Measurements from ENCODE around the gene ZNF446. TPM values are rescaled to one million over a fixed set of nuclear protein-coding genes. Genes with fewer than 3 reads are reported as not detected.
"Not testable (repeated sequence)": the region's sequence is repeated elsewhere in the genome, so short reads cannot be mapped to it uniquely, and the experiment has no call there.

ZNF446 gene
- total and polyA plus RNA-seq, 9 donors: 1.9 to 24.9 (median 18.6) TPM

DNA sequence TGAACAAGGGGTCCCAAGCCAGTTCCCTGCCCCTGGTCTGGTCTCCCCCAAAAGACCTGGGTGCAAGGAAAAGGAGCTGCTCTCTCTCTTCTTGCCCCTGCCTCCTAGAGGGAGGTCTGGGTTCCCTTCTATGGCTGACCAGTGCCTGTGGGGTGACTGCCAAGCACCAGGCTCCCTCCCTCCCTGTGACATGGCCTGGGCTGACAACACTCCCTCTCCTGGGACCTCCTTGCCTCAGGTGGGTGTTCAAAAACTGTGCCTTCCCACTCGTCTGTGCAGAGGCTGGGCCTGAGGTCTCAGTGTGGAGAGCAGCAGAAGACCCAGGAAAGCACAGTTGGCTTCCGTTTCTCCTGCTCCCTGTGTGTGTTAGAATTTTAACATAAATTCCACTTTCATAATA lies 4.7 kb downstream of the ZNF446 start:
- 67 to 83% (median 77%) methylated on average over 2 of the region's 2 CpGs for WGBS, 3 donors
- H3K36me3 ChIP-seq: no peaks in the 10 kb centered on the region
- intact Hi-C loops (cut with DNase I): no loop called here

DNA sequence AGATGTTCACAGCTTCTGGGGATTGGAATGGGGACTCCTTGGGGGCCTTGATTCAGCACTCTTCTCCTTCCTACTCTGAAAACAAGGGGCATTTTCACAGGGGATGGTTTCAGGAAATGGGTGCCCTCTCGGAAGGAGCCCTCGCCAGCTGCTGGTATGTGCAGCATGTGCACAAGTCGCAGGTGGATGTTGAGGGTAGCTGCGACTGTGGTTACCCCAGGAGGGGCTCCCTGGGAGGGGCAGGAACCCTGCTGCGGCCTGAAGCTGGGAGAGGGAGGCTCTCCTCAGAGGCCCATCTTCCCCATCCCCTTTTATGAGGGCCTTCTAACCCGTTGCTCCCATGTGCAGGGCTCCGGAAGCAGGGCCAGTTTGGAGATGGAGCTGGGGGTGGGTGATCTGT lies 6.2 kb downstream of the ZNF446 start:
- 85 to 92% (median 89%) methylated on average over 7 of the region's 7 CpGs for WGBS, 3 donors
- H3K27ac ChIP-seq: no peak overlapping the region
- no peaks in the 10 kb centered on the region for H3K27me3 ChIP-seq
- H3K4me3 ChIP-seq: no peak overlapping the region
- intact Hi-C loops (cut with DNase I): no loop called here
- TF ChIP-seq POLR2A (IDR thresholded peaks at IDR 0.05) (no peak), EP300 (IDR thresholded peaks at IDR 0.05) (no peak)
- TF ChIP-seq, protein P1, sequence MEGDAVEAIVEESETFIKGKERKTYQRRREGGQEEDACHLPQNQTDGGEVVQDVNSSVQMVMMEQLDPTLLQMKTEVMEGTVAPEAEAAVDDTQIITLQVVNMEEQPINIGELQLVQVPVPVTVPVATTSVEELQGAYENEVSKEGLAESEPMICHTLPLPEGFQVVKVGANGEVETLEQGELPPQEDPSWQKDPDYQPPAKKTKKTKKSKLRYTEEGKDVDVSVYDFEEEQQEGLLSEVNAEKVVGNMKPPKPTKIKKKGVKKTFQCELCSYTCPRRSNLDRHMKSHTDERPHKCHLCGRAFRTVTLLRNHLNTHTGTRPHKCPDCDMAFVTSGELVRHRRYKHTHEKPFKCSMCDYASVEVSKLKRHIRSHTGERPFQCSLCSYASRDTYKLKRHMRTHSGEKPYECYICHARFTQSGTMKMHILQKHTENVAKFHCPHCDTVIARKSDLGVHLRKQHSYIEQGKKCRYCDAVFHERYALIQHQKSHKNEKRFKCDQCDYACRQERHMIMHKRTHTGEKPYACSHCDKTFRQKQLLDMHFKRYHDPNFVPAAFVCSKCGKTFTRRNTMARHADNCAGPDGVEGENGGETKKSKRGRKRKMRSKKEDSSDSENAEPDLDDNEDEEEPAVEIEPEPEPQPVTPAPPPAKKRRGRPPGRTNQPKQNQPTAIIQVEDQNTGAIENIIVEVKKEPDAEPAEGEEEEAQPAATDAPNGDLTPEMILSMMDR (IDR thresholded peaks at IDR 0.05): no peak
- DNase-seq: no peak
- H3K4me1 ChIP-seq (ENCODE audit: insufficient read depth): no peaks in the 10 kb centered on the region
- H3K9me3 ChIP-seq: no peaks in the 10 kb centered on the region
- no peaks in the 10 kb centered on the region for H3K36me3 ChIP-seq

More for the DNA sequence above, 4.7 kb downstream of the ZNF446 start:
- Histone ChIP-seq H3K9me3 (no peaks in the 10 kb centered on the region), H3K27ac (no peak overlapping the region), H3K4me1 (ENCODE audit: insufficient read depth) (peaks cover 3% of the 10 kb centered on the region), H3K27me3 (no peaks in the 10 kb centered on the region), H3K4me3 (no peak overlapping the region)
- no peak for DNase-seq
- TF ChIP-seq, protein P1 (IDR thresholded peaks at IDR 0.05): no peak
- TF ChIP-seq POLR2A (IDR thresholded peaks at IDR 0.05) (no peak), EP300 (IDR thresholded peaks at IDR 0.05) (no peak)

DNA sequence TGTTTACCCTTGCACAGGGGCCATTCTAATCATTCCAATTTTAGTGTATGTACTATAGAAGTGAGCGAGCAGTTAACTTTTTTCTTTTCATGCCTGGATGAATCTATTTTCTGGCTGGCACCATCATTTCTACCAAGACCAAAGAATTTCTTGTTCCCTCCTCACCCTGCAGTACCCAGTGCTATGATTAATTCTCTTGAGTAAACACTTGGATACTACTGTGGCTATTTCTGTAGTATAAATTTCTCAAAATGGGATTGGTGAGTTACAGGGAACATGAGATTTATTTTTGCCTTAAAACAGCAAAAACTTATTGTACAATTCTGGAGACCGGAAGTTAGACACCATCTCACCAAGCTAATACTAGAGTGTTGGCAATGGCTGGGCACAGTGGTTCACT lies 7.6 kb downstream of the ZNF446 start:
- TF ChIP-seq, protein P1 (IDR thresholded peaks at IDR 0.05): no peak
- TF ChIP-seq POLR2A (IDR thresholded peaks at IDR 0.05) (no peak), EP300 (IDR thresholded peaks at IDR 0.05) (no peak)
- Histone ChIP-seq H3K9me3 (no peaks in the 10 kb centered on the region), H3K27me3 (no peaks in the 10 kb centered on the region), H3K27ac (no peak overlapping the region), H3K36me3 (no peaks in the 10 kb centered on the region), H3K4me3 (no peak overlapping the region), H3K4me1 (ENCODE audit: insufficient read depth) (no peaks in the 10 kb centered on the region)
- intact Hi-C loops (cut with DNase I): no loop called here
- no peak for DNase-seq
- WGBS, 3 donors: 73 to 91% (median 86%) methylated on average over 2 of the region's 2 CpGs

DNA sequence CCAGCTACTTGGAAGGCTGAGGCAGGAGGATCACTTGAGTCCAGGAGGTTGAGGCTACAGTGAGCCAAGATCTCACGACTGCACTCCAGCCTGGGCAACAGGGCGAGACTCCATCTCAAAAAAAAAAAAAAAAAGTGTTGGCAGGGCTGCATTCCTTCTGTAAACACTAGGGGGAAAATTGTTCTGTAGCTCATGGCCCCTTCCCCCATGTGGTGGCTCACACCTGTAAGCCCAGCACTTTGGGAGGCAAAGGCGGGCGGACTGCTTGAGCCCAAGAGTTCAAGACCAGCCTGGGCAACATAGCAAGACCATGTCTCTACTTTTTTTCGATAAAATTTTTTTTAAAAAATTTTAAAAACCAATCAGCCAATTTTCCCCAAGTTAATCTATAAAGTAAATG lies 8.2 kb downstream of the ZNF446 start:
- DNase-seq; H3K27ac ChIP-seq; intact Hi-C loops (cut with DNase I); H3K36me3 ChIP-seq; H3K4me3 ChIP-seq; H3K9me3 ChIP-seq; H3K27me3 ChIP-seq; H3K4me1 ChIP-seq (ENCODE audit: insufficient read depth): not testable (repeated sequence)
- 94 to 96% (median 95%) methylated on average over 5 of the region's 5 CpGs for WGBS, 3 donors

DNA sequence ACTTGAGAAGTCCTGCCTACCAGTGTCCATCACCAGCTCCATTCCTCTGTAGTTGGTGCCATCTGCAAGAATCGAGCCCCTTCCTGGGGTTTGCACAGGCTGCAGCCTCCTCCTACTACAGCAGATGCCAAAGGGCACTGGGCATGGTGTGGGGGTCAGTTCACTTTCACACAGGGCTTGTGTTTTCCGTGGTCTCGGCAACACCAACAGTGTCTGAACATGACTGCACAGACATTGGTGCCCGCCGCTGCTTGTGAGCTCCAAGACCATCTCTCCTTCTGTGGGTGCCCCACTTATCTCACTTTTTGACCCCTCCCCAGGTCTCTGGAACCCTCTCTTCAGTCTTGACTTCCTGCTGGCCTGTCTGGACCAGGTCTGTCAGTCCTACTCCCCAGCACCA lies 15.2 kb downstream of the ZNF446 start:
- Histone ChIP-seq H3K4me3 (no peak overlapping the region), H3K36me3 (no peaks in the 10 kb centered on the region), H3K9me3 (no peaks in the 10 kb centered on the region), H3K27ac (no peak overlapping the region), H3K4me1 (ENCODE audit: insufficient read depth) (no peaks in the 10 kb centered on the region), H3K27me3 (no peaks in the 10 kb centered on the region)
- TF ChIP-seq POLR2A (IDR thresholded peaks at IDR 0.05) (no peak), EP300 (IDR thresholded peaks at IDR 0.05) (no peak)
- TF ChIP-seq, protein P1 (IDR thresholded peaks at IDR 0.05): no peak
- WGBS, 3 donors: 81 to 85% (median 84%) methylated on average over 5 of the region's 5 CpGs
- intact Hi-C loops (cut with DNase I): no loop called here
- no peak for DNase-seq
